Keratinocyte (primary cell): Measurements from ENCODE around the gene PRSS50.

Experiments
- EZH2 ChIP-seq: IDR thresholded peaks from one replicate; pipeline ENCODE4 v1.6.1; 2012; ENCODE audit warnings: inconsistent platforms, mild to moderate bottlenecking, low read length, moderate library complexity
- TF ChIP-seq, protein P1 (sequence below), 3 experiments: IDR thresholded peaks in 1 of 3; conservative IDR thresholded peaks in 1 of 3; optimal IDR thresholded peaks in 1 of 3; 2 replicates in 2 of 3; 3 replicates in 1 of 3; pipeline versions ENCODE3 to v1.5.1; 2011; ENCODE audit warnings: low read length in 3 of 3, mild to moderate bottlenecking in 3 of 3, moderate library complexity in 2 of 3, control low read depth in 1 of 3, inconsistent platforms in 1 of 3; ENCODE audit not compliant: insufficient read depth in 2 of 3; ENCODE audit errors: extremely low read depth in 1 of 3

GRCh38 chr3:46714728-46715506 is 2.8 kb downstream of the PRSS50 start:
- TF ChIP-seq, protein P1, sequence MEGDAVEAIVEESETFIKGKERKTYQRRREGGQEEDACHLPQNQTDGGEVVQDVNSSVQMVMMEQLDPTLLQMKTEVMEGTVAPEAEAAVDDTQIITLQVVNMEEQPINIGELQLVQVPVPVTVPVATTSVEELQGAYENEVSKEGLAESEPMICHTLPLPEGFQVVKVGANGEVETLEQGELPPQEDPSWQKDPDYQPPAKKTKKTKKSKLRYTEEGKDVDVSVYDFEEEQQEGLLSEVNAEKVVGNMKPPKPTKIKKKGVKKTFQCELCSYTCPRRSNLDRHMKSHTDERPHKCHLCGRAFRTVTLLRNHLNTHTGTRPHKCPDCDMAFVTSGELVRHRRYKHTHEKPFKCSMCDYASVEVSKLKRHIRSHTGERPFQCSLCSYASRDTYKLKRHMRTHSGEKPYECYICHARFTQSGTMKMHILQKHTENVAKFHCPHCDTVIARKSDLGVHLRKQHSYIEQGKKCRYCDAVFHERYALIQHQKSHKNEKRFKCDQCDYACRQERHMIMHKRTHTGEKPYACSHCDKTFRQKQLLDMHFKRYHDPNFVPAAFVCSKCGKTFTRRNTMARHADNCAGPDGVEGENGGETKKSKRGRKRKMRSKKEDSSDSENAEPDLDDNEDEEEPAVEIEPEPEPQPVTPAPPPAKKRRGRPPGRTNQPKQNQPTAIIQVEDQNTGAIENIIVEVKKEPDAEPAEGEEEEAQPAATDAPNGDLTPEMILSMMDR (optimal IDR thresholded peaks at IDR 0.05 in 1 of 3, IDR thresholded peaks at IDR 0.05 in 1 of 3, conservative IDR thresholded peaks at IDR 0.05 in 1 of 3; ENCODE audit: extremely low read depth in 1 of 3, insufficient read depth in 2 of 3, low read length in 3 of 3), result no peak
- TF ChIP-seq EZH2, result no peak
